LNCAP (cell line): Measurements from ENCODE around the gene SYNDIG1L.

ENCODE experiments used
- TF ChIP-seq, protein P1 (sequence below): fragments of 450-650 bp; IDR thresholded peaks from 2 replicates; pipeline ENCODE4 v1.5.1; 2017; ENCODE audit warnings: mild to moderate bottlenecking

The SYNDIG1L gene

DNA sequence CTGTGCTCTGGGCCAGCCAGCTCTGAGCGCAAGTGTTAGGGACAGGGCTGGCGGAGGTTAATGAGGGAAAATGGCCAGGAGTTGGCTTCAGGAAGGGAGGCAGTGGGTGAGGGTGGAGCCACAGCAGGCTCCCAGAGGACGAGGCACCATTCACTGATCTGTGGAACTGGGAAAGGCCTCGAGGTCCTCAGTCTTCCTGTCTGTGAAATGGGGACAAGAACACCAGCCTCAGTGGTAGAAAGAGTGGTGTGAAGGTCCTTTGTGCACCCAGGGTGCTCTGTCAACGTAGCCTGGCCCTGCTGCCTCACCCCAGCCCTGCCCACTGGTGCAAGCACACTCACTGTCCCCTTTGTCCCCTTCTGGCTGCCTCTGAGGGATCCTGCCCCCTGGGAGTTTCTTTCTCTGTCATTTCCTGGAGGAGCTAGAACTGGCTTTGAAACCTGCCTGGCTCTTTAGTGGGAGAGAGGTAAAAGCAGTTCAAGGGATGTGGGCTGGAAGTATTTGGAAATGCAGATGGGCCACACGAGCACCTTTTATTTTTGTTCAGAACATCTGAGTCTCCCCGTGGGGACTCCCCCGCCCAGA, 25.0 kb downstream of the SYNDIG1L start:
- TF ChIP-seq, protein P1, sequence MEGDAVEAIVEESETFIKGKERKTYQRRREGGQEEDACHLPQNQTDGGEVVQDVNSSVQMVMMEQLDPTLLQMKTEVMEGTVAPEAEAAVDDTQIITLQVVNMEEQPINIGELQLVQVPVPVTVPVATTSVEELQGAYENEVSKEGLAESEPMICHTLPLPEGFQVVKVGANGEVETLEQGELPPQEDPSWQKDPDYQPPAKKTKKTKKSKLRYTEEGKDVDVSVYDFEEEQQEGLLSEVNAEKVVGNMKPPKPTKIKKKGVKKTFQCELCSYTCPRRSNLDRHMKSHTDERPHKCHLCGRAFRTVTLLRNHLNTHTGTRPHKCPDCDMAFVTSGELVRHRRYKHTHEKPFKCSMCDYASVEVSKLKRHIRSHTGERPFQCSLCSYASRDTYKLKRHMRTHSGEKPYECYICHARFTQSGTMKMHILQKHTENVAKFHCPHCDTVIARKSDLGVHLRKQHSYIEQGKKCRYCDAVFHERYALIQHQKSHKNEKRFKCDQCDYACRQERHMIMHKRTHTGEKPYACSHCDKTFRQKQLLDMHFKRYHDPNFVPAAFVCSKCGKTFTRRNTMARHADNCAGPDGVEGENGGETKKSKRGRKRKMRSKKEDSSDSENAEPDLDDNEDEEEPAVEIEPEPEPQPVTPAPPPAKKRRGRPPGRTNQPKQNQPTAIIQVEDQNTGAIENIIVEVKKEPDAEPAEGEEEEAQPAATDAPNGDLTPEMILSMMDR: no peak

DNA sequence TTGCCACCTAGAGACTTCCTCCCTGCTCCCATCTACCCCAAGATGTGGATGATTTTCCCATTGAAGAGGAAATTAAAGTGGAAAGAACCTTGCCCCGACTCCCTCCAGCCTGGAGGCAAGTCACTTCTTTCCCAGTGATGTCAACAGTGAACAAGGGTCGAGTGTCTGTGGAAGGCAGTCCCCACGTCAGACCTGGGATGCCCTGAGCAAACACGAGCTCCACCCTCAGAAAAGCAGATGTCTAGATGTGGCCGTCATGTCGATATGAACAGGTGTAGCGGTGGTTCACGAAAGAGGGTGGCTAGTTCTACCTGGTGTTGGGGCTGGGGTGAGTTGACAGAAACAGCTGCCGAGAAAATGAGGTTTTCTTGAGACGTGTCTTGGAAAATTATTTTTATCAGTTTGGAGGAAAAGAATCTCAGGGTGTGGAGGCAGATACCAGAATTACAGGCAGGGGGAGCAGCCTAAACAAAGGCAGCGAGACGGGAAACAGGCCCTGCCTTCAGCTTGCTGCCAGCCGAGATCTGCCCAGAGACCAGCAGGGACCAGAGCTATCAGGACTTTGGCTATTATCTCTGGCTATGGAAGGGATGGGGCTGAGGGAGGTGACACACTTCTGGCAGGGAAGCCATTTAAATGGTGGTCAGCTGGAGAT, 25.9 kb downstream of the SYNDIG1L start:
- TF ChIP-seq, protein P1: no peak

DNA sequence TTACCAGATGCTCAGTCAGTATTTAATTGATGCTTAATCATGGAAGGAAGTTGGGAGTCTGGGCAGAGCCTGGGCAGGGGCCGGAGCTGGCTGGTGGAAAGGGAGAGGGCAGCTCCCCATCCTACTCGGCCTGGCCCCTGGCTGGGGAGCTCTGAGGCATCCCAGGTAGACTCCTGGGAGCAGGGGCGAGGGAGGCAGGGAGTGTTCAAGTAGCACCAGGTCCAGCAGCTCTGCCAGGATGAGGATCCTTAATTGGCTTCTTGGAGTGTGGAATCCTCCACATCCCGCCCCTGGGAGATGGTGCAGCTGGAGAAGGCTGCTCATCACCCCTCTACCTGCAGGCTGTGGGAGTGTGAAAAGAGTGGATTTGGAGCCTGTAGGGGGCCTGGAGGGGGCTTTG, 30.9 kb downstream of the SYNDIG1L start:
- TF ChIP-seq, protein P1: no peak

DNA sequence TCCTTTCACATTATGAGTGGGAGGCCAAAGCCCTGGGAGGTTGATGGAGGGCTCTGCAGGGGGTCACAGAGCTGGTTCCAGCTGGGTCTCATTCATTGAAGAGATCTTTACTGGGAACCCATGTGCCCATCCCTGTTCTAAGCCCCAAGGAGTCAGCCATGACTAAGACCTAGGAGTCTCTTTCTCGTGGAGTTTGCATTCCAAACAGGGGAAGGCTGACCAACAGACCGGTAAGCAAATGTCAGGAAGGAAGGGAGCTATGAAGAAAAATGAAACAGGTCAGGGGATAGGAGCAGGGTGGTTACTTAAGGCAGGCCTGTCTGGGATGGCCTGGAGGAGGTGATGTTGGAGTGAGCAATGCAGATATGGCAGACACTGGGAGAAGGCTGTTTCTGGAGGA, 31.5 kb downstream of the SYNDIG1L start:
- TF ChIP-seq, protein P1: no peak

DNA sequence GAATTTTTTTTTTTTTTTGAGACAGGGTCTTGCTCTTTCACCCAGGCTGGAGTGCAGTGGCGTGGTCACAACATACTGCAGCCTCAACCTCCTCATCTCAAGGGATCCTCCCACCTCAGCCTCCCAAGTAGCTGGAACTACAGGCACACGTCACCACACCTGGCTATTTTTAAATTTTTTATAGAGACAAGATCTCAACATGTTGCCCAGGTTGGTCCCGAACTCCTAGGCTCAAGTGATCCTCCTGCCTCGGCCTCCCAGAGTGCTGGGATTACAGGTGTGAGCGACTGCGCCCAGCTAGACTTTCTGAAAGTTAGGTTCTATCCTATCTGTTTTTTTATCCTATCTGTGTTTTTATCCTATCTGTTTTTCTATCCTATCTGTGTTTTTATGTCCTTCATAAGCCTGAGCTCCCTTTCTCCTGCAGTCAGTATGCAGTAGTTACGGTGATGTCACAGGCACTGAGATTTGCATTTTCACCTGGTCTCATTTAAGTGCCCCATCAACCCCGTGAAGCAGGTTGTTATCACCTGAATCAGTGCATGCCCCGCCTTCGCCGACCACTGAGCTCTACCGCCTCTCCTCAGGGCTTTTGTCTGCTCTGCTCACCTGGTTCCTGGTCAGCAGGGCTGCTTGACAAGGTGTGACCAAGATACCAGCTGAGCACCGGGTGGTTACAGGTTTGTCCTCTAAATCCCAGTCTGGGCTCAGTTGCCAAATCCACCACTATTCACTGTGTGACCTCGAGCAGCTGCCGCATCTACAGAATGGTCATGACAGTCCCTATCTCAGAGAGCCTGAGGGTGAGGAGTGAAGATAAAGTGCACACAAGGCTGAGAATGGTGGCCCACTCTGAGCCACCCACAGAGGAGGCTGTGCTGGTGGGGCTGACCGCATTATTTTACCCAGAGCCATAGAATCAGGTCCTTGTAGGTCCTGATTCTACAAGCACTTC, 33.1 kb downstream of the SYNDIG1L start:
- TF ChIP-seq, protein P1: no peak

DNA sequence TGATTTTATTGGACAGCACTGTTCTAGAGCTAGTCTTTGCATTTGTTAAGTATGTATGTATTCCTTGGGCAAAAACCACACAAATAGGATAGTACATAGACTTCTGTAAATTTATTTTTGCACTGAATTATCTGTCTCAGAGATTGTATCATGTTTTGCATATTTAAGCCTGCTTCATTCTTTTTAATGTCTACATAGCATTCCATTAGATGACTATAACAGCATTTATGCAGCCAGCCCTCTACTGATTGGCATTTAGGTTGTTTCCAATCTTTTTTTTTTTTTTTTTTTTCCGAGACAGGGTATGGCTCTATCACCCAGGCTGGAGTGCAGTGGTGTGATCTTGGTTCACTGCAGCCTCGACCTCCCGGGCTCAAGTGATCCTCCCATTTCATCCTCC, 34.5 kb downstream of the SYNDIG1L start:
- TF ChIP-seq, protein P1: no peak

DNA sequence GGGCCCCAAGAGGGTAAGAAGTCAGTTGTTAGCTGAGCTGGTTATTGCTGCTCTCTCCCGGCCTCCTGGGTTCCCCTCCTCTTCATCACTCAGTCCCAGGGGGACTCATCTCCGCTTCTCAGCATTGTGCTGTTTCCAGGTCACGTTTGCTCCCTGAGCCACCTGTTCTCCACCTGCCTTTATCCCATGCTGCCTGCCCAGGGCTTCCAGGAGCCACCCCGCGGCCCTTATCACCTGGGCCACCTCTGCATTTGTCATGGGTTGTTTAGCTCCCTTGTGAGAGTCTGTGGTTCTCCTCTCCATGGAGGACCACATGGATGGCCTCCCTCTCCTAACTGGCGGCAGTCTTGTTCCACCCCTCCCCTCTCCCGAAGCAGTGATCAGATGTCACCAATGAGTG, 36.0 kb downstream of the SYNDIG1L start:
- TF ChIP-seq, protein P1: no peak
